Right atrium auricular region (tissue), 2 donors: ENCODE data around the gene STXBP2. TPM values are rescaled to one million over a fixed set of nuclear protein-coding genes. Genes with fewer than 3 reads are reported as not detected.
A peak's percentile ranks its signal among the peaks of the same experiment; 100 is the strongest.

Experiments used
- DNase-seq: peaks from one replicate; pipeline ENCODE4 v3.0.0-alpha.2; 2019; ENCODE audit warnings: low spot score
- H3K27ac ChIP-seq, 2 donors: fragments of 200-600 bp; sonication (generic); 1 replicate in 1 of 2; 2 replicates in 1 of 2; pipeline ENCODE4 v1.5.1; 2016 to 2019
- H3K27me3 ChIP-seq, 2 donors: fragments of 200-600 bp; sonication (generic); one replicate each; pipeline versions ENCODE4 v1.5.1 to v1.6.0; 2017 to 2019
- H3K36me3 ChIP-seq: fragments of 200-600 bp; sonication (generic); one replicate; pipeline ENCODE4 v1.5.1; 2016
- H3K4me1 ChIP-seq, 2 donors: fragments of 200-600 bp; sonication (generic); one replicate each; pipeline versions ENCODE4 v1.5.1 to v1.6.0; 2017 to 2019
- H3K4me3 ChIP-seq, 2 donors: fragments of 200-600 bp; sonication (generic); 1 replicate in 1 of 2; 2 replicates in 1 of 2; pipeline ENCODE4 v1.5.1; 2017 to 2019; ENCODE audit warnings: mild to moderate bottlenecking in 1 of 2, moderate library complexity in 1 of 2
- H3K9me3 ChIP-seq, 2 donors: fragments of 200-600 bp; sonication (generic); one replicate each; pipeline ENCODE4 v1.5.1; 2019
- total RNA-seq, 2 donors: library from RNA; depleted of rRNA; stranded (reverse); fragments of >200 nt; gene quantifications; one replicate each; pipeline ENCODE4 v1.1.0, GENCODE V29; 2016
- TF ChIP-seq, protein P1 (sequence below), 2 donors: fragments of 200-600 bp; sonication (generic); IDR thresholded peaks; one replicate each; pipeline ENCODE4 v1.5.1; 2019; ENCODE audit warnings: antibody characterized with exemption in 2 of 2

STXBP2 gene
- 10 to 100 TPM in 1 of 2 donors, 1 to 10 TPM in 1; 6.4 to 14.9 TPM for total RNA-seq

GRCh38 chr19:7636691-7637373 lies at the start of gene STXBP2:
Gene STXBP2, plus strand, starts transcription at chr19:7637110. Its CDS starts 40 bp downstream, at chr19:7637150.
- peaks cover 0 to 10% of the 10 kb centered on the region in 2 donors for H3K27me3 ChIP-seq
- peaks cover 0 to 6% of the 10 kb centered on the region in 2 donors for H3K4me1 ChIP-seq
- no peak for DNase-seq
- TF ChIP-seq, protein P1, sequence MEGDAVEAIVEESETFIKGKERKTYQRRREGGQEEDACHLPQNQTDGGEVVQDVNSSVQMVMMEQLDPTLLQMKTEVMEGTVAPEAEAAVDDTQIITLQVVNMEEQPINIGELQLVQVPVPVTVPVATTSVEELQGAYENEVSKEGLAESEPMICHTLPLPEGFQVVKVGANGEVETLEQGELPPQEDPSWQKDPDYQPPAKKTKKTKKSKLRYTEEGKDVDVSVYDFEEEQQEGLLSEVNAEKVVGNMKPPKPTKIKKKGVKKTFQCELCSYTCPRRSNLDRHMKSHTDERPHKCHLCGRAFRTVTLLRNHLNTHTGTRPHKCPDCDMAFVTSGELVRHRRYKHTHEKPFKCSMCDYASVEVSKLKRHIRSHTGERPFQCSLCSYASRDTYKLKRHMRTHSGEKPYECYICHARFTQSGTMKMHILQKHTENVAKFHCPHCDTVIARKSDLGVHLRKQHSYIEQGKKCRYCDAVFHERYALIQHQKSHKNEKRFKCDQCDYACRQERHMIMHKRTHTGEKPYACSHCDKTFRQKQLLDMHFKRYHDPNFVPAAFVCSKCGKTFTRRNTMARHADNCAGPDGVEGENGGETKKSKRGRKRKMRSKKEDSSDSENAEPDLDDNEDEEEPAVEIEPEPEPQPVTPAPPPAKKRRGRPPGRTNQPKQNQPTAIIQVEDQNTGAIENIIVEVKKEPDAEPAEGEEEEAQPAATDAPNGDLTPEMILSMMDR (IDR thresholded peaks at IDR 0.05), result no peak
- peak within 1 kb of the TSS; percentile 25 to 43 for H3K4me3 ChIP-seq
- H3K9me3 ChIP-seq, result no peaks in the 10 kb centered on the region
- H3K36me3 ChIP-seq, result no peaks in the 10 kb centered on the region
- H3K27ac ChIP-seq, result peak within 1 kb of the TSS in 1 of 2 donors; percentile 51

DNA sequence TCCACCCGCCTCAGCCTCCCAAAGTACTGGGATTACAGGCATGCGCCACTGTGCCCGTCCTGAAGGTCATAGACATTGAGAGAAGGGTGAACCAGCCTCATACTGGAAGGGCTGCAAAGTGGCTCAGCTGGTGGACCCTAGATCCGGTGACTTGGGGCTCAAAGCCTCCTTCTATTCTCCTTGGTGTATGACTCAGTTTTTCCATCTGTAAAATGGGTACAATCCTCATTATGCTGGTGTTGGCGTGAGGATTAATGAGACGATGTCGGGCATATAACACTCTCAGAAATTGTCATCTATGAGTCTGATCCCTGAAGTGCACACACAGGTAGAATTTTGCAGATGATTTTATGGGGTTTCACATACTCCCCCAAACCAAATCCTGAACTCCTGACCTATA lies 47.1 kb upstream of the STXBP2 start:
- Histone ChIP-seq H3K36me3 (no peaks in the 10 kb centered on the region), H3K9me3 (no peaks in the 10 kb centered on the region), H3K27me3 (no peaks in the 10 kb centered on the region), H3K4me1 (no peaks in the 10 kb centered on the region), H3K27ac (no peak overlapping the region), H3K4me3 (no peak overlapping the region)
- DNase-seq, result no peak
- TF ChIP-seq, protein P1 (IDR thresholded peaks at IDR 0.05), result no peak

- Histone ChIP-seq H3K4me1 (no peaks in the 10 kb centered on the region), H3K4me3 (no peak overlapping the region), H3K9me3 (no peaks in the 10 kb centered on the region), H3K27ac (no peak overlapping the region), H3K36me3 (no peaks in the 10 kb centered on the region), H3K27me3 (no peaks in the 10 kb centered on the region)
- TF ChIP-seq, protein P1 (IDR thresholded peaks at IDR 0.05), result no peak
- no peak for DNase-seq
Measured at GRCh38 chr19:7590256-7590655, 46.7 kb upstream of the STXBP2 start.

DNA sequence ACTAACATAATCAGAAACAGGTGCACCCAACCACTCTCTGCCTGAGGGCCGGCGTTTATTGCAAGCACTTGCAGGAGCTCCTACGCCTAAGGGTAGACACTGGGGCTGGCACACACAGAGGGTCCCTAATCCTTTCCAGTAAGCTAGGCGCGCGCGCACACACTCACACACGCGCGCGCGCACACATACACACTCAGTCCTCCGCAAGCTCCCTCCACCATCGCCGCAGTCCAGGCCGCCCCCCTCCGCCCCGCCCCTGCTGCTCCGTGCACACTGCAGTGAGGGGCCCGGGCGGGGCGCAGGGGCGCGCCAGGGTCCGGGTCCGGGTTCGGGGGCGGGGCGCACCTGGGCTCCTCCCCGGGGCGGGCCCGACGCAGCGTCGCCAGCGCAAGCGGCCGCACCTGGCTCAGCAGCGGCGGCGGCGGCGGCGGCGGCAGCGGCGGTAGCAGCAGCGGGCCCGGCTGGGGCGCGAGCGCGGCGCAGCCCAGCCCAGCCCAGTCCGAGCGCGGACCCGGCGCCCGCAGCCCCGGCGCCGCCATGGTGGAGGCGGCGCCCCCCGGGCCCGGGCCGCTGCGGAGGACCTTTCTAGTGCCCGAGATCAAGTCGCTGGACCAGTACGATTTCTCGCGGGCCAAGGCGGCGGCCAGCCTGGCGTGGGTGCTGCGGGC lies 41.3 kb upstream of the STXBP2 start, which contains the start of gene CAMSAP3:
Gene CAMSAP3, plus strand, starts transcription at position 398 of the 668 bp plus-strand sequence. Its CDS starts 140 bp downstream, at position 538.
- Histone ChIP-seq H3K36me3 (no peaks in the 10 kb centered on the region), H3K27me3 (no peaks in the 10 kb centered on the region), H3K27ac (no peak within 1 kb of the TSS), H3K9me3 (no peaks in the 10 kb centered on the region), H3K4me1 (peaks cover 0 to 4% of the 10 kb centered on the region in 2 donors), H3K4me3 (peak within 1 kb of the TSS; percentile 19 to 43)
- TF ChIP-seq, protein P1 (IDR thresholded peaks at IDR 0.05), result no peak
- no peak for DNase-seq

- no peaks in the 10 kb centered on the region for H3K9me3 ChIP-seq
- H3K27me3 ChIP-seq, result no peaks in the 10 kb centered on the region
- peak overlapping the region; percentile 19 to 43 for H3K4me3 ChIP-seq
- TF ChIP-seq, protein P1 (IDR thresholded peaks at IDR 0.05), result no peak
- no peaks in the 10 kb centered on the region for H3K36me3 ChIP-seq
- DNase-seq, result no peak
- H3K27ac ChIP-seq, result no peak overlapping the region
- H3K4me1 ChIP-seq, result peaks cover 0 to 4% of the 10 kb centered on the region in 2 donors
Measured at GRCh38 chr19:7596211-7596937, 40.5 kb upstream of the STXBP2 start.
